ENCODE results near the gene SSNA1. TPM values are rescaled to one million over a fixed set of nuclear protein-coding genes. Genes with fewer than 3 reads are reported as not detected.

SSNA1 gene
- total and polyA plus RNA-seq, 5 experiments from 2014 or later = 39.2 to 123 (median 97.8) TPM

DNA sequence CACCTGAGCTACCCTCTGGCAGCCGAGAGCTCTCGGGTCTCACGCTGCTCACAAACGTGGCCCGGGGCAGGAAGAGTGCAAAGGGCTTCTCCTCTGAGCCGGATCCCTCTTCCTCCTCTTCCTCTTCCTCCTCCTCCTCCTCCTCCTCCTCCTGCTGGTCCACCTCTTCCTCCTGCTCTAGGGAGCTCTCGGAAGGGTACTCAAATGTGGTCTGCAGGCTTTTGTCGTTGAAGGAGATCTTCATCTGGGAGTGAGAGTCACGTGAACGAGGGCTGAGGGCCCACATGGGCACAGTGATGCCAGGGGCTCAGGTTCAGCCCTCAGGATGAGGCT is 3.9 kb downstream of the SSNA1 start:
- no peaks in the 10 kb centered on the region for H3K27me3 Mint-ChIP-seq
- peak overlapping the region in 1 of 10 donors; percentile 52 for H3K27ac Mint-ChIP-seq
- POLR2A ChIA-PET = interaction anchor here (1.4 to 8.1 kb wide), 3 partner anchors 10 to 48 kb away, joined by 3 to 135 read pairs (median 6); partner anchors contain the start of genes NDOR1, TMEM203 and TPRN
- no peaks in the 10 kb centered on the region for H3K9me3 Mint-ChIP-seq
- H3K4me3 Mint-ChIP-seq = no peak overlapping the region
- peaks cover 6 to 27% (median 25%) of the 10 kb centered on the region in 4 donors for H3K4me1 Mint-ChIP-seq
- peaks cover 0 to 4% (median 2%) of the 10 kb centered on the region in 3 donors for H3K36me3 Mint-ChIP-seq
- ATAC-seq = no peak
- DNase-seq = no peak

DNA sequence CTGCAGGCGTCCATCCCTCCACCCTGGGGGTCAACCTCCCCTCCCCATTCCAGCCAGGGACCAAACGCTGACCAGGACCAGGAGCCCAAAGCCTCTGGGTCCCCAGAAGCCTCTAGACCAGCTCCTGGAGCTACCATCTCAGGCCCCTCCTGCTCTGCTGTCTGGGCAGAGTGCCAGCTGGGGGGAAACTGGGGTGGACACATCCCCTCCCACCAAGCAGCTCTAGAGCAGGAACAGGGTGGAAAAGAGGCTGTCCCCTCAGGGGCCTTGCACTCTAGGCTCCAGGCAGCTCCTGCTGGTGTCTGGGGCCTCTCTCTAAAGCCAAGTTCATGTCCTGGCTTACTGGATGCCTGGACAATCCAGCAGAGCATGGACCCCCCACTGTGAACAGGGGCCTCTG is 4.4 kb downstream of the SSNA1 start:
- no peaks in the 10 kb centered on the region for H3K27me3 Mint-ChIP-seq
- H3K4me3 Mint-ChIP-seq = no peak overlapping the region
- peaks cover 0 to 4% (median 0%) of the 10 kb centered on the region in 3 donors for H3K36me3 Mint-ChIP-seq
- H3K27ac Mint-ChIP-seq = no peak overlapping the region
- no peaks in the 10 kb centered on the region for H3K9me3 Mint-ChIP-seq
- peaks cover 6 to 23% (median 21%) of the 10 kb centered on the region in 4 donors for H3K4me1 Mint-ChIP-seq
- DNase-seq = no peak
- no peak for ATAC-seq
- POLR2A ChIA-PET = interaction anchor here (1.4 to 8.1 kb wide), 3 partner anchors 9 to 48 kb away, joined by 3 to 135 read pairs (median 6); partner anchors contain the start of genes NDOR1, TMEM203 and TPRN

DNA sequence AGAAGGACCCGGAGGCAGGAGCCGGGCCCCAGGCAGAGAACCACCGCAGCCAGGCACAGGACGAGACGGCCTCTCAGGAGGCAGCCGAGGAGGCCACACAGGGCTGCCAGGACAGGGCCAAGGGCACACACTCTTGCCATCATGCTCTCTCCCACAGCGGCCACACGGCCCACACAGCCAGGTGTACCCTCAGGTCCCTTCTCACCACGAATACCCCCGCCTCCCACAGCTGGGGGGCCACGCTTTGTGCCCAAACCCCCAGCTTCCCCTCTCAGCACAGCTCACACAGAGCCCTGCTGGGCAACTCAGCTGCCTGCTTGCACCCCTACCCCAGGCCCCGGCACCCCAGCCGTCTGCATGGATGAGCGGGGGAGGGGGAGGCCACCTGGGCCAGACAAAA is 5.3 kb downstream of the SSNA1 start:
- ATAC-seq (no peak), DNase-seq (no peak)
- POLR2A ChIA-PET = interaction anchor here (8.1 kb wide), 1 partner anchor 8 kb away, joined by 135 read pairs; the partner anchor contains the start of genes NDOR1, TMEM203 and TPRN
- Mint-ChIP-seq H3K27me3 (no peaks in the 10 kb centered on the region), H3K27ac (no peak overlapping the region), H3K4me3 (no peak overlapping the region), H3K4me1 (peaks cover 6 to 23% (median 19%) of the 10 kb centered on the region in 4 donors), H3K9me3 (no peaks in the 10 kb centered on the region), H3K36me3 (peaks cover 0 to 4% (median 0%) of the 10 kb centered on the region in 3 donors)

DNA sequence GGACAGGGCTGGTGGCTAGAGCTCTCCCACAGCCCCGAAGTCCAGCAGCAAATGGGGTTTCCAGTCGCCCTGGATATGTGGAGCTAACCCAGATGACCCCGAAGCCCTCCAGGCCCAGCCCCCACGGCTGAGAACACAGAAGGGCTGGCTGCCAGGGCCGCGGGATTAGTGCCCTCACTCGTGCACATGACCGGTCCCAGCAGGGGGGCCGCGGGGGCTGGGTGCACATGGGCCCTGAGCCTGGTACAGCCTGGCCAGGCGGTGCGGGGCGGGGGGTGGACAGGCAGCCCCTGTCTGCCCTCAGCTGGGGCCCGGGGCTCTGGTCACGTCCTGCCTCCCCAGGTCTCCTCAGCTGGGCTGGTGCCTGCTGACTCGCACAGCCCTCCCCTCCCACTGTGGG is 5.9 kb downstream of the SSNA1 start:
- Mint-ChIP-seq H3K9me3 (no peaks in the 10 kb centered on the region), H3K36me3 (peaks cover 0 to 4% (median 0%) of the 10 kb centered on the region in 3 donors), H3K27me3 (no peaks in the 10 kb centered on the region), H3K4me3 (no peak overlapping the region), H3K4me1 (peaks cover 2 to 18% (median 13%) of the 10 kb centered on the region in 4 donors), H3K27ac (no peak overlapping the region)
- POLR2A ChIA-PET = interaction anchor here (1.3 to 8.1 kb wide), 2 partner anchors 8 to 21 kb away, joined by 3 to 135 read pairs; partner anchors contain the start of genes NDOR1, TMEM203 and TPRN
- ATAC-seq (no peak), DNase-seq (no peak)

DNA sequence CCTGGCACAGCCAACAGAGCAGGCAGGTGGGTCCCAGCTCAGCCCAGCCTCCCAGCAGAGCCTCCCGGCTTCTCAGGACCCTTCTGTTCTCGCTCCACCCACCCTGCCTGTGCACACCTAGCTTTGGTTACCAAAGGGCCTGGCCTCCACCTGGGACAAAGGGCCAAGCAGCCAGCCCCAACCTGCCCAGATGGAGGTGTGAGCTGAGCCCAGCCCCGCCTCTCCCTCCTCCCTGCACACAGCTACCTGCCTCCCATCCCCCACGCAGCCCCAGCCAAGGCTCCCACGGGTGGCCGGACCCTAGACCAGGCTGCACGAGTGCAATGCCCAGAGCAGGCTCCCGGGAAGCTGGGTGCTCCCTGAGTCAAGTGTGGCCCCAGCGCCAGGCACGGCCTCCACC is 6.4 kb downstream of the SSNA1 start:
- H3K36me3 Mint-ChIP-seq = peaks cover 0 to 4% (median 0%) of the 10 kb centered on the region in 3 donors
- ATAC-seq (no peak), DNase-seq (no peak)
- no peak overlapping the region for H3K27ac Mint-ChIP-seq
- H3K4me3 Mint-ChIP-seq = no peak overlapping the region
- H3K9me3 Mint-ChIP-seq = no peaks in the 10 kb centered on the region
- POLR2A ChIA-PET = interaction anchor here (1.2 to 1.4 kb wide), 3 partner anchors 20 to 33 kb away, joined by 3 to 5 read pairs (median 3); partner anchors contain the start of gene RNF224
- peaks cover 2 to 14% (median 9%) of the 10 kb centered on the region in 4 donors for H3K4me1 Mint-ChIP-seq
- no peaks in the 10 kb centered on the region for H3K27me3 Mint-ChIP-seq

DNA sequence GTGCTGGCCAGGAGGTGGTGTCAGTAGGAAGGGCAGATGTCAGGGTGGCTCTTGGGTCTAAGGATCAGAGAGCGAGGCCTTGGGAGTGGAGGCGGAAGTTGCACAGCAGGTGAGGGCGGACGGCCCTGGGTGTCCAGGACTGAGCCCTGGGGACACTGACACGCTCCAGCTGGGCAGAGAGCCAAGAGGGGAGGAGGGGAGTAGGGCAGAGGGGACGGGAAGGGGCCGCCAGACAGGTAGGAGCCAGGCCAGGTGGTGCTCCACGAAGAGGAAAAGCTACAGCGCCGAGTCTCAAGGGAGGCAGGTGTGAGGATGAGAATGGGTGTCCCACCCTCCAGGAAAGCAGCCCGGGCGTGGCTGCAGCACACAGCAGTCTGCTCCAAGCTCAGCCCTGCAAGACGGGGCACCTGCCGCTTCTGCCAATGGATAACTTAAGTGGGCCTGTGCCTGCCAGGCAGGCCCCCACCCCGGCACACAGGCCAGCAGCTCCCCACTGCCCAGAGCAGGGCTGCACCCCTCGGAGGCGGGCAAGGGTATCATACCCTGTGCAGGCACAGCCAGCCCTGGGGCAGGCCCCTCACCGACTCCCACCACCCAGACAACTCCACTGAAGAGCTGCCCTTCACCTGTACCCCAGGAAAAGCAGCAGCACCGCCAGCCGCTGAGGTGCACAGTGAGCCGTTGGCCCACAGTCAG is 7.2 kb downstream of the SSNA1 start:
- H3K4me1 Mint-ChIP-seq = peaks cover 2 to 10% (median 5%) of the 10 kb centered on the region in 4 donors
- ATAC-seq = no peak
- POLR2A ChIA-PET = interaction anchor here (1.2 to 1.4 kb wide), 3 partner anchors 19 to 32 kb away, joined by 3 to 5 read pairs (median 3); partner anchors contain the start of gene RNF224
- no peaks in the 10 kb centered on the region for H3K9me3 Mint-ChIP-seq
- H3K36me3 Mint-ChIP-seq = peaks cover 0 to 2% (median 0%) of the 10 kb centered on the region in 3 donors
- no peaks in the 10 kb centered on the region for H3K27me3 Mint-ChIP-seq
- peak overlapping the region in 2 of 10 donors; percentile 43 to 56 for H3K4me3 Mint-ChIP-seq
- no peak for DNase-seq
- H3K27ac Mint-ChIP-seq = no peak overlapping the region

DNA sequence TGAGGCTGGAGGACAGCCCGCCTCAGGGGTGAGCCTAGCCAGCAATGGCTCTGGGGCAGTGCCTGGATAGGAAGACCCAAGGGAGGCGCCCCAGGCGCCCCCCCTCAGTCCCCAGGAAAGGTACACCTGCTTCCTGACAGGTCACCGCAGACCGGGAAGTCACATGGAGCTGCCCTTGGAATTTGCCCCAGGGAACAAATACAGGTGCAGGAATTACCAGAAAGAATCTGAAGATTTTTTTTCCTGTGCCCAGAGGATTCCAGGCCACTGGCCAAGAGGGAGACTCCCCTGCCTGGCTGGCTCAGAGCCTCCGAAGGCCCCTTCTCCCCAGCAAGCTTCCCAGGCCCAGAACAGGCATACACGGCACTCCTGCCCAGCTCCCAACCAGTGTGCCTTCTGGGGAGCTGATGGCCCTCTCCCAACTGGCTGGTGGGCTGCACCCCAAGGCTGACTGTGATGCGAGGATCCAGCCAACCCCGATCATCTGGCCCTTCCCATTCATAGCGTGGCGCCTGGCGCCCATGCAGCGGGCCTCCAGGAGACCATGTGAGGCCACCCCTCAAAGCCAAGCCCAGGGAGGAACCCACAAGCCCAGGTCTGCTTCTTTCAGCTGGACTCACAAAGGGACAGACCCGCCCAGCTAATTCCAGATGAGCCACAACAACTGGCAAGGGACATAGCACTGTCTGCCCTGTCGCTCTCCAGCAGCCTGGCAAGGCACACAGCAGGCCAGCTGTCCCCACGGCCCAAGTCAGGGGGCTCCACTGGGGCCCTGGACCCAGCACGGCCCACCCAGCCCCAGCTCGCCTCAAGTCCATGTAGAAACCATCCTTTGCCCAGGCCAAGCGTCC is 9.8 kb downstream of the SSNA1 start:
- Mint-ChIP-seq H3K36me3 (no peaks in the 10 kb centered on the region), H3K27me3 (no peaks in the 10 kb centered on the region), H3K9me3 (no peaks in the 10 kb centered on the region), H3K4me3 (peak overlapping the region in 6 of 10 donors; percentile 16 to 68 (median 41)), H3K4me1 (peaks cover 7 to 23% (median 15%) of the 10 kb centered on the region in 4 donors), H3K27ac (peak overlapping the region in 2 of 10 donors; percentile 41 to 43)
- no peak for DNase-seq
- no peak for ATAC-seq
- POLR2A ChIA-PET = interaction anchor here (1.1 to 11.7 kb wide), 4 partner anchors 8 to 69 kb away, joined by 3 to 135 read pairs (median 6); partner anchors contain the start of genes ANAPC2, RNF208, SSNA1 and TUBB4B

DNA sequence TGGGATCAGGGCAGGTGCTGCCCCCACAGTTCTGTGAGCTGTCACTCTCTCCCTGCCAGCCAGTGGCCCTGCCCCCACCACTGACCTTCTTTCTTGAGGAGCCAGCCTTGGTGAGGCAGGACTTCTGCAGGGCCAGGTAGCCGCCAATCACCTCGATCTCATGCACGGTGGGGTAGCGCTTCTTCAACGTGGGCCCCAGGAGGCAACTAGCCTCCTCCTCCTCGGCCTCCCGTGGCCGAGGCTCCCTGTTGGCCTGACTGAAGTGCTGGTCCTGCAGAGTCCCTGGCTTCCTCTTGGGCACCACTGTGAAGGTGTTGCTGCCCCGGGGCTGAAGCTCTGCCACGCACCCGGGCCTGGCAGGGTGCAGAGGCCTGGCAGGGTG is 10.4 kb downstream of the SSNA1 start:
- ATAC-seq (no peak), DNase-seq (no peak)
- peaks cover 7 to 29% (median 15%) of the 10 kb centered on the region in 4 donors for H3K4me1 Mint-ChIP-seq
- H3K9me3 Mint-ChIP-seq = no peaks in the 10 kb centered on the region
- H3K27ac Mint-ChIP-seq = no peak overlapping the region
- no peaks in the 10 kb centered on the region for H3K27me3 Mint-ChIP-seq
- POLR2A ChIA-PET = interaction anchor here (0.5 to 11.7 kb wide), 5 partner anchors 9 to 69 kb away, joined by 3 to 135 read pairs (median 5); partner anchors contain the start of genes ANAPC2, RNF208, SSNA1 and TUBB4B
- H3K4me3 Mint-ChIP-seq = peak overlapping the region in 4 of 10 donors; percentile 10 to 60 (median 28)
- H3K36me3 Mint-ChIP-seq = no peaks in the 10 kb centered on the region

DNA sequence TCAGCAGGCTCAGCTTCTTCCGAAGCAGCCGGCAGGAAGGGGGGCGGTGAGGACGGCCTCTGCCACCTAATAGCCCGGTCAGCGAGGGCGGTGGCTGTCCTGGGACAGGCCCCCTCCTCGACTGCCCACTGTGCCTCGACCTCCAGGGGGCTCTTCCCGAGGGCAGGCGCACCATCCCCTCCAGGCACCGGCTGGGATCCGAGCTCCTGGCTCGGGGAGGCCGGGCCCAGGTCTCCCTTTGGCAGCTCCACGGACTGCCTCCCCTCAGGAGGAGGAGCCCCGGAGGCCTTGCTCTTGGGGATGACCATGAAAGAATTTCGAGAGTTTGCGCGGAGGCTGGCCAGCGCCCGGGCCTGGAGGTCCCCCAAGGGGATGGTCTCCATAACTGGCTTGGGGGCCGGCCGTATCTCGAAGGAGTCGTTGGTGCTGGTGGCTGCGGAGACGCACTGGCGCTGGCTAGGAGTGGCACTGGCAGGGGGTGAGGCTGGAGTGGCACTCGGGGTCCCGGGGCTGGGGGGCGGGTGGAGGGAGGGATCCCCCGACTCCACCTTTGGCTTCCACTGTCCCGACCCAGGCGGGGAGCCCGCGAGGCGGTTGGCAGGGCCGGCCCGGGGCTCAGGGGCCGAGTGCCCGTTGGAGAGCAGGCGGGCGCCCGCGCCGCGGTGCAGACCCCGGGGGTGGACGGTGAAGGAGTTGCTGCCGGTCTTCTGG is 11.1 kb downstream of the SSNA1 start:
- Mint-ChIP-seq H3K36me3 (no peaks in the 10 kb centered on the region), H3K9me3 (no peaks in the 10 kb centered on the region), H3K27me3 (no peaks in the 10 kb centered on the region), H3K4me1 (peaks cover 7 to 36% (median 20%) of the 10 kb centered on the region in 4 donors), H3K4me3 (peak overlapping the region; percentile 60 to 86 (median 78)), H3K27ac (peak overlapping the region in 2 of 10 donors; percentile 59 to 86)
- DNase-seq (no peak), ATAC-seq (no peak)
- POLR2A ChIA-PET = interaction anchor here (0.5 to 11.7 kb wide), 5 partner anchors 9 to 70 kb away, joined by 3 to 135 read pairs (median 5); partner anchors contain the start of genes ANAPC2, RNF208, SSNA1 and TUBB4B

DNA sequence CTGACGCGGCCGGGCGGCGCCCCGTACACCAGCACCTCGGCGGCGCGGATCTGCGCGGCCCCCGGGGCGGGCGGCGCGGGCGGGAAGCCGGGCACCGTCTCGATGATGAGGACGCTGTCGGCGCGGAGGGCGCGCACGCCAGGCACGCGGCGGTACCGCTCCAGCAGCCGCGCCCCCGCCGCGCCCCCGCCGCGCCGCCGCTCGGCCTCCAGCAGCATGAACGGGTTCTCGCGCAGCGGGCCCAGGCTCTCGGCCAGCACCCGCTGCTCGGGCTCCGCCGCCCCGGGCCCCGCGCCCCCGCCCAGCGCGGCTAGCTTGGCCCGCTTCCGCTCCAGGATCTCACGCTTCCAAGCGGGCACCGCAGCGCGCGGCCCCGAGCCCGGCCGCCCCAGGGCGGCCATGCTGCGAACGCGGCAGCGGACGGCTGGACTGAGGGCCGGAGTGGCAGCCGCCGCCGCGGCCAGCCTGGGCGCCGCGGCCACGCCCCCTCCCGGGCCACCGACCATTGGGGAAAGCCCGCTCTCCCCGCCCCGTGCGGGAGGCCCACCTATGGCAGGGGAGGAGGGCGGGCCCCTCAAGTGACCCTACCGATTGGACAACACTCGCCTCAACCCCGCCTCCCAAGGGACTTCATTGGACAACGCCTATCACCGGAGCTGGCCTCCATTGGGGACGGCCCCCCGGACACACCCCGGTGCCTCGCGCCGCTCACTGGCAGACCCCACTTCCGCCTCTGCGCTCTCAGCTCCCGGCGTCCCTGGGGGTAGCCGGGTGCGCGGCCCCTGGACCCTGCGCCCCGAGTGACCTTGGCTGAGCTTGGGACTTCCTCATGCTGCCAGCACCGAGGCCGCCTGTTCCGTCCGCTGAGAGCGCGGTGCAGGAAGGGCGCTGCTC is 12.1 kb downstream of the SSNA1 start, which contains the start of gene TPRN:
TPRN (minus strand) TSS at position 431 of the 894 bp plus-strand sequence; CDS start at position 401, 30 bp downstream.
- Mint-ChIP-seq H3K27me3 (no peaks in the 10 kb centered on the region), H3K4me3 (peak within 1 kb of the TSS; percentile 76 to 92 (median 85)), H3K36me3 (no peaks in the 10 kb centered on the region), H3K4me1 (peaks cover 9 to 39% (median 22%) of the 10 kb centered on the region in 4 donors), H3K9me3 (no peaks in the 10 kb centered on the region), H3K27ac (peak within 1 kb of the TSS; percentile 48 to 90 (median 80))
- DNase-seq (peak; percentile 94 to 99 (median 98)), ATAC-seq (peak; percentile 93 to 95)
- POLR2A ChIA-PET = interaction anchor here (0.6 to 11.7 kb wide), 18 partner anchors 10 to 1184 kb away, joined by 3 to 135 read pairs (median 4); partner anchors contain the start of genes ANAPC2, CYSRT1, GRIN1 and MAN1B1
